ENCODE data around the gene CRTC2. TPM values are rescaled to one million over a fixed set of nuclear protein-coding genes. Genes with fewer than 3 reads are reported as not detected.
"Not testable (repeated sequence)": the region's sequence is repeated elsewhere in the genome, so short reads cannot be mapped to it uniquely, and the experiment has no call there.

The CRTC2 gene
- polyA plus RNA-seq, 1 donor from 2014 or later: 57.2 TPM

DNA sequence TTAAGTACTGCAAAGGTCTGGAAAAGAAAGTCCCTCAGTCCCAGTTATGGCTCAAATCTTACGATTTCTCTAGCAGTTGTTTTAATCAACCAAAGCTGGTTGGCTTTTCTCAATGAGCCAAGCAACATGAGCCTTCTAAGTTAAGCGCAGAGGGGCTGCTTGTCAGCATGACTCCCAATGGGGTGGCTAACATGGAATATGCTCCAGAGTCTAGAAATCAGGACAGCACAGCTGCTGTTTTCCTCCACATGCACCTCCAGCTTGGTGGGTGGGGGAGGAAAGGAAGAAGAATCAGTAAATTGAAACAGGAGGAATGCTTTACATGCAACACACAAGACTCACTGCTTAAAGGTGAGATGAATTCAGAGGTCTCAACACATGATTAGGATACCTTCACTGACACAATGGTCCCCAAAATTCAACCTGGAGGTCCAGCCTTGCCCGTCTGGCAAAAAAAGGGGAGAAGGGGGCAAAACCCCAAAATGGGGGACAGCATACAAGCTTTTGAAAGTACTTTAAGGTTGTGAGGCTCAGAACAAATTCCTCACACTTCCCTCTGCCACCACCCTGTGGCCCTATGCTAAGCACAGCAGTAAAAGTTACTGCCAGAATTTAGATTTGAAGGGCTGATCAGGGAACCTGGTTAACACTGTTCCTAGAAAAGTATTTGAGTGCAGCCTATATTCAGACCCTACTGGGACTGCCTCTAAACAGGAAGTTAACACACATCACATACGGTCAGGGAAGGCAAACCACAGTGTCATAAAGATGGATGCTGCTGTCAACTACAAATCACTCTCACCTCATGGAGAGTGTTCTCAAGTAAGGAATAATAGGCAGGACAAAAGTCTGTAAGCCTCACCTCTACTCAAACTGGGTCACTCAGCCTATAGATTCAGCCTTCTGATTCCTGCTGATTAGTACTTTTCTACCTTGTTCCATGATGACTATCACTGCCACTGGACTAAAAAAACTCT, 38.2 kb downstream of the CRTC2 start:
- H3K27me3 Mint-ChIP-seq: no peaks in the 10 kb centered on the region
- peaks cover 29 to 44% (median 42%) of the 10 kb centered on the region in 3 donors for H3K4me1 Mint-ChIP-seq
- H3K36me3 Mint-ChIP-seq: peaks cover 2% of the 10 kb centered on the region

DNA sequence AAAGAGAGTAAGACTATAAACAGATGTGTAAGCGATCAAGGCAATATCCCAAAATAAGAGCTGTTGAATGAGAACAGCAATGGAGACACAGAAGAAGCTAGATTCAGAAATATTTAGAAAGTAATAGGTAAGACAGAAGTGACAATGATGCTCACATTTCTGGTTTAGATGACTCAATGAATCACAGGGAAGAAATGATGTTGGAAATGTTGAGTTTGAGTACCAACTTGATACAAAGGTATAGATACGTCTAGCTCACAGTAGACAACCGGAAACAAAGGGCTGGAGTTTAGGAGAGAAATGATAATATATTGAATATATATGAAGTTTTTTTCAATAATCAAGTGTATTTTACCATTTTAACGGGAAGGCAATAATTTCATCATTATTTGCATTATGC, 42.1 kb downstream of the CRTC2 start:
- Mint-ChIP-seq H3K27ac (no peak overlapping the region), H3K4me1 (peaks cover 31 to 50% (median 40%) of the 10 kb centered on the region in 3 donors), H3K36me3 (peaks cover 2% of the 10 kb centered on the region), H3K9me3 (no peaks in the 10 kb centered on the region), H3K4me3 (peak overlapping the region in 1 of 4 donors; percentile 46), H3K27me3 (no peaks in the 10 kb centered on the region)

More for the DNA sequence above, 38.2 kb downstream of the CRTC2 start:
- Mint-ChIP-seq H3K9me3 (peaks cover 0 to 3% (median 0%) of the 10 kb centered on the region in 3 donors), H3K27ac (peak overlapping the region; percentile 54 to 97 (median 65)), H3K4me3 (peak overlapping the region; percentile 87 to 97 (median 94))

DNA sequence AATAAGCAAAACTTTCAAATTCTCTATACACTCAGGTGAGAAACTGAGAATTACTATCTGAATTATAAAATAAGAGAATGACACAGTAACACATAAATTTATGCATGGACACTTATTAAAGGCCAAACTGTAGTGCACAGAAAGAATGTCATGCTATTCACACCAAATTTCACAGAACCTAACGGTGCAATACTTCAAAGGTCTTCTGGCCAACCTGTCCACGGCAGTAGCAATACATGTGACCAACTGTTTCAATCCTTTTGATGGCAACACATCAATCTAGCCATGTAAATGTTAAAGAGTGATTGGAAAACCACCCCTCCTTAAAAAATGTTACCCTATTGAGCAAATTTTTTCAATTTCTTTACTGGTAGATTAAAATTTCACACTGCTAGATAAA, 46.1 kb downstream of the CRTC2 start:
- no peaks in the 10 kb centered on the region for H3K9me3 Mint-ChIP-seq
- peaks cover 19 to 21% (median 21%) of the 10 kb centered on the region in 3 donors for H3K4me1 Mint-ChIP-seq
- peaks cover 3% of the 10 kb centered on the region for H3K36me3 Mint-ChIP-seq
- no peak overlapping the region for H3K27ac Mint-ChIP-seq
- H3K4me3 Mint-ChIP-seq: no peak overlapping the region
- no peaks in the 10 kb centered on the region for H3K27me3 Mint-ChIP-seq

GRCh38 chr1:153910560-153910959, 47.9 kb downstream of the CRTC2 start:
- H3K36me3 Mint-ChIP-seq: peaks cover 10% of the 10 kb centered on the region
- not testable (repeated sequence) for H3K4me3 Mint-ChIP-seq, H3K9me3 Mint-ChIP-seq, H3K27me3 Mint-ChIP-seq
- H3K27ac Mint-ChIP-seq: peak overlapping the region in 1 of 3 donors; percentile 1
- peaks cover 20 to 25% (median 22%) of the 10 kb centered on the region in 3 donors for H3K4me1 Mint-ChIP-seq

GRCh38 chr1:153908071-153908470, 50.3 kb downstream of the CRTC2 start:
- Mint-ChIP-seq H3K4me3 (no peak overlapping the region), H3K9me3 (no peaks in the 10 kb centered on the region), H3K36me3 (peaks cover 10% of the 10 kb centered on the region), H3K4me1 (peaks cover 17 to 24% (median 22%) of the 10 kb centered on the region in 3 donors), H3K27ac (no peak overlapping the region), H3K27me3 (no peaks in the 10 kb centered on the region)

- Mint-ChIP-seq H3K27me3 (no peaks in the 10 kb centered on the region), H3K27ac (no peak overlapping the region), H3K36me3 (peaks cover 10% of the 10 kb centered on the region), H3K4me1 (peaks cover 13 to 21% (median 18%) of the 10 kb centered on the region in 3 donors), H3K4me3 (no peak overlapping the region), H3K9me3 (no peaks in the 10 kb centered on the region)
These were observed 51.3 kb downstream of the CRTC2 start for GRCh38 chr1:153907134-153907533.

GRCh38 chr1:153906396-153906795, 52.0 kb downstream of the CRTC2 start:
- H3K9me3 Mint-ChIP-seq: no peaks in the 10 kb centered on the region
- H3K4me3 Mint-ChIP-seq: no peak overlapping the region
- H3K27me3 Mint-ChIP-seq: no peaks in the 10 kb centered on the region
- H3K27ac Mint-ChIP-seq: peak overlapping the region in 1 of 3 donors; percentile 49
- H3K4me1 Mint-ChIP-seq: peaks cover 10 to 18% (median 12%) of the 10 kb centered on the region in 3 donors
- peaks cover 10% of the 10 kb centered on the region for H3K36me3 Mint-ChIP-seq

DNA sequence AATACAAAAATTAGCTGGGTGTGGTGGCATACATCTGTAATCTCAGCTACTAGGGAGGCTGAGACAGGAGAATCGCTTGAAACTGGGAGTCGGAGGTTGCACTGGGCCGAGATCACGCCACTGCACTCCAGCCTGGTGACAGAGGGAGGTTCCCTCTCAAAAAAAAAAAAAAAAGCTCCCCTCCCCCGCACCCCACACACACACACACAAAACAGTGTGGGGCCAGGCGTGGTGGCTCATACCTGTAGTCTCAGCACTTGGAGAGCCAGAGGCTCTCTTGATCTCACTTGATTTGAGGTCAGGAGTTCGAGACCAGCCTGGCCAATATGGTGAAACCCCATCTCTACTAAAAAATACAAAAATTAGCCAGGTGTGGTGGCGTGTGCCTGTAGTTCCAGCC, 52.5 kb downstream of the CRTC2 start:
- not testable (repeated sequence) for H3K27me3 Mint-ChIP-seq, H3K36me3 Mint-ChIP-seq, H3K4me3 Mint-ChIP-seq, H3K9me3 Mint-ChIP-seq, H3K27ac Mint-ChIP-seq
- peaks cover 7 to 17% (median 8%) of the 10 kb centered on the region in 3 donors for H3K4me1 Mint-ChIP-seq

DNA sequence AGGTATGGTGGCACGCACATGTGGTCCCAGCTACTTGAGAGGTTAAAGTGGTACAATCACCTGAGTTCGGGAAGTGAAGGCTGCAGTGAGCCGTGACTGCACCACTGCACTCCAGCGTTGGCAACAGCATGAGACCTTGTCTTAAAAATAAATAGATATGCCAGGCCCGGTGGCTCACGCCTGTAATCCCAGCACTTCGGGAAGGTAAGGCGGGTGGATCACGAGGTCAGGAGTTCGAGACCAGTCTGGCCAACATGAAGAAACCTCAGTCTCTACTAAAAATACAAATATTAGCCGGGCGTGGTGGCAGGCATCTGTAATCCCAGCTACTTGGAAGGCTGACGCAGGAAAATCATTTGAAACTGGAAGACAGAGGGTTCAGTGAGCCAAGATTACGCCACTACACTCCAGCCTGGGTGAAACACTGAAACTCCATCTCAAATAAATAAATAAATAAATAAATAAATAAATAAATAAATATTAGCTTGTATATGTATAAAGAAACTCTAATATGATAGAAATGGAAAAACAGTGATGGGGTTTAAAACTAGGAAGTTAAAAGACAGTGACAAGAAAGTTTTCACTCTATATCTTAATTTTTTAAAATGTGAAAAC, 54.5 kb downstream of the CRTC2 start:
- H3K9me3 Mint-ChIP-seq: no peaks in the 10 kb centered on the region
- no peak overlapping the region for H3K4me3 Mint-ChIP-seq
- peak overlapping the region in 2 of 3 donors; percentile 16 to 43 for H3K27ac Mint-ChIP-seq
- H3K4me1 Mint-ChIP-seq: peaks cover 7 to 20% (median 7%) of the 10 kb centered on the region in 3 donors
- H3K27me3 Mint-ChIP-seq: no peaks in the 10 kb centered on the region
- peaks cover 8% of the 10 kb centered on the region for H3K36me3 Mint-ChIP-seq

DNA sequence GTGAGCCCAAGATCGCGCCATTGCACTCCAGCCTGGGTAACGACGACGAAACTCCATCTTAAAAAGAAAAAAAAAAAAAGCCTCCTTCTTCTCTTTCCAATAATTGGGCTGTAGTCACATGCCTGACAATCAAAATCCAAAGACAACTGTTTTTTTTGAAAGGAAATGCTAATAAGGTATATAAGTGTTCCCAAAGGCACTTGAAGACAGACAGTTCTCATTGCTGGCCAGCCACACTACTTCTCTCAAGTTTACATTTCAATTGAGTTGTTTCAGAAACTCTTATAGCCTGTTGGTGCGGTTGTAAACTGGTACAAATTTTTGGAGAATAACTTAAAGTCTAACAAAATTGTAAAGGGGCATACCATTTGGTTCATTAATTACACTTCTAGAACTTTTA, 58.9 kb downstream of the CRTC2 start:
- Mint-ChIP-seq H3K27me3 (no peaks in the 10 kb centered on the region), H3K4me1 (peaks cover 8 to 16% (median 9%) of the 10 kb centered on the region in 3 donors), H3K4me3 (no peak overlapping the region), H3K36me3 (peaks cover 2% of the 10 kb centered on the region), H3K9me3 (no peaks in the 10 kb centered on the region), H3K27ac (no peak overlapping the region)

Other genes starting within 250 kb of the CRTC2 start
- gene INTS3, start 230.6 kb downstream of the CRTC2 start, polyA plus RNA-seq: 11.8 TPM
- 12.9 TPM for gene SLC27A3, start 183.2 kb downstream of the CRTC2 start, polyA plus RNA-seq
- 4.6 TPM for gene GATAD2B, start 35.6 kb downstream of the CRTC2 start, polyA plus RNA-seq
- 36.3 TPM for gene DENND4B, start 11.9 kb downstream of the CRTC2 start, polyA plus RNA-seq
- gene SLC39A1, start 4.9 kb upstream of the CRTC2 start, polyA plus RNA-seq: 52.0 TPM
- gene CREB3L4, start 9.3 kb upstream of the CRTC2 start, polyA plus RNA-seq: 6.5 TPM
- 344 TPM for gene JTB, start 19.1 kb upstream of the CRTC2 start, polyA plus RNA-seq
- not detected for gene RAB13, start 27.7 kb upstream of the CRTC2 start, polyA plus RNA-seq
- gene RPS27, start 32.1 kb upstream of the CRTC2 start, polyA plus RNA-seq: 22,392 TPM
- gene NUP210L, start 196.5 kb upstream of the CRTC2 start, polyA plus RNA-seq: not detected
- 878 TPM for gene TPM3, start 233.5 kb upstream of the CRTC2 start, polyA plus RNA-seq
- not detected for gene CFAP141, start 247.7 kb upstream of the CRTC2 start, polyA plus RNA-seq